ENCODE results near the gene ANKS1B. TPM values are rescaled to one million over a fixed set of nuclear protein-coding genes. Genes with fewer than 3 reads are reported as not detected.

ANKS1B gene
- total RNA-seq, 1 experiment from 2014 or later = 18.8 TPM

DNA sequence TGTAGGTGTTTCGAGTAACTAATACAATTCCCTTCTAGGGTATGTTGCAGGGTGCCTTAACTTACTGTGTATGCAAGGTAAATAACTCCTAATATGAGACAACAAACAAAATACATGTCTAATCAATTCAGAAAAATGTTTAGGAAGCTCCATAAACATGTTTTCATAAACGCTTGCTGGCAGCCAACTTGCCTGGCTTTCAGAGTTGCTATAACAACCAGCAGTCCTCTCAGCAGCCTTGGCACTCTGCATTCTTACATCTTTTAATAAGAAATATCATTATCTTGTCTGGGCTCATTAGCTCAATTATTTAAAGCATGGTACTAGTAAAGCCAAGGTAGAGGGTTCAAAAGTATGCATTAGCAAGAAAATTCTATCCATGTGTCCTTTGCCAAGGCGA is 862.2 kb downstream of the ANKS1B start:
- Mint-ChIP-seq H3K4me1 (ENCODE audit: insufficient read depth, unreplicated experiment) (no peaks in the 10 kb centered on the region), H3K4me3 (ENCODE audit: unreplicated experiment) (no peak overlapping the region), H3K36me3 (ENCODE audit: insufficient read depth, unreplicated experiment) (no peaks in the 10 kb centered on the region), H3K27me3 (ENCODE audit: insufficient read depth, unreplicated experiment) (no peaks in the 10 kb centered on the region), H3K27ac (ENCODE audit: low read depth, unreplicated experiment) (no peak overlapping the region), H3K9me3 (ENCODE audit: unreplicated experiment) (no peaks in the 10 kb centered on the region)
- no TSS peak for BruUV-seq (replicated peaks)
- POLR2A ChIA-PET = no interaction called here
- intact Hi-C loops (cut with micrococcal nuclease) = no loop called here
- no peak for TF ChIP-seq CTCF (IDR thresholded peaks at IDR 0.05; ENCODE audit: unreplicated experiment)
- no peak for DNase-seq (ENCODE audit: unreplicated experiment)
- CTCF ChIA-PET = no interaction called here

GRCh38 chr12:99121546-99121945 is 863.2 kb downstream of the ANKS1B start:
- no peak overlapping the region for H3K27ac Mint-ChIP-seq (ENCODE audit: low read depth, unreplicated experiment)
- no peaks in the 10 kb centered on the region for H3K4me1 Mint-ChIP-seq (ENCODE audit: insufficient read depth, unreplicated experiment)
- H3K9me3 Mint-ChIP-seq (ENCODE audit: unreplicated experiment) = no peaks in the 10 kb centered on the region
- no peak for DNase-seq (ENCODE audit: unreplicated experiment)
- no TSS peak for BruUV-seq (replicated peaks)
- intact Hi-C loops (cut with micrococcal nuclease) = no loop called here
- ChIA-PET CTCF (no interaction called here), POLR2A (no interaction called here)
- H3K4me3 Mint-ChIP-seq (ENCODE audit: unreplicated experiment) = no peak overlapping the region
- no peak for TF ChIP-seq CTCF (IDR thresholded peaks at IDR 0.05; ENCODE audit: unreplicated experiment)
- no peaks in the 10 kb centered on the region for H3K27me3 Mint-ChIP-seq (ENCODE audit: insufficient read depth, unreplicated experiment)
- H3K36me3 Mint-ChIP-seq (ENCODE audit: insufficient read depth, unreplicated experiment) = no peaks in the 10 kb centered on the region

DNA sequence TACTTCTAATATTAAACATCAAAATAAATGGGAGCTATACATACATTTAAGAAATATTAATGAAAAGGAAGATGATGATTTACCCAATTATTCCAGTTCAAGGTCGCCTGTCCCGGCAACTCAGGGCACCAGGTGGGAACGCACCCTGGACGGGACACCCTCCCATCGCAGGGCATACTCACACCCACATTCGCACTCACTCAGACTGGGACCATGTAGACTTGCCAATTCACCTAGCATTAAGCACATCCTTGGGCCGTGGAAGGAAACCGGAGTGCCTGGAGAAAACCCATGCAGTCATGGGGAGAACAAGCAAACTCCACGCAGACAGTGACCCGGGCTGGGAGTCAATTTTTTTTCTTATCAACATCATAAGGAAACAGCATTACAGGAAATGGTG is 864.8 kb downstream of the ANKS1B start:
- POLR2A ChIA-PET = no interaction called here
- no TSS peak for BruUV-seq (replicated peaks)

GRCh38 chr12:99119449-99119848 is 865.3 kb downstream of the ANKS1B start:
- Mint-ChIP-seq H3K4me1 (ENCODE audit: insufficient read depth, unreplicated experiment) (no peaks in the 10 kb centered on the region), H3K4me3 (ENCODE audit: unreplicated experiment) (no peak overlapping the region), H3K36me3 (ENCODE audit: insufficient read depth, unreplicated experiment) (no peaks in the 10 kb centered on the region), H3K9me3 (ENCODE audit: unreplicated experiment) (no peaks in the 10 kb centered on the region), H3K27me3 (ENCODE audit: insufficient read depth, unreplicated experiment) (no peaks in the 10 kb centered on the region), H3K27ac (ENCODE audit: low read depth, unreplicated experiment) (no peak overlapping the region)
- POLR2A ChIA-PET = no interaction called here
- intact Hi-C loops (cut with micrococcal nuclease) = no loop called here
- BruUV-seq (replicated peaks) = no TSS peak
- CTCF ChIA-PET = interaction anchor here (1.2 kb wide), 1 partner anchor 14 kb away, joined by 3 read pairs; no protein-coding TSS in a partner anchor
- TF ChIP-seq CTCF (IDR thresholded peaks at IDR 0.05; ENCODE audit: unreplicated experiment) = no peak
- no peak for DNase-seq (ENCODE audit: unreplicated experiment)

More for the DNA sequence above, 864.8 kb downstream of the ANKS1B start:
- no peaks in the 10 kb centered on the region for H3K9me3 Mint-ChIP-seq (ENCODE audit: unreplicated experiment)
- no peak for DNase-seq (ENCODE audit: unreplicated experiment)
- H3K27ac Mint-ChIP-seq (ENCODE audit: low read depth, unreplicated experiment) = no peak overlapping the region
- intact Hi-C loops (cut with micrococcal nuclease) = no loop called here
- no peaks in the 10 kb centered on the region for H3K27me3 Mint-ChIP-seq (ENCODE audit: insufficient read depth, unreplicated experiment)
- no peak overlapping the region for H3K4me3 Mint-ChIP-seq (ENCODE audit: unreplicated experiment)
- no peaks in the 10 kb centered on the region for H3K36me3 Mint-ChIP-seq (ENCODE audit: insufficient read depth, unreplicated experiment)
- no peak for TF ChIP-seq CTCF (IDR thresholded peaks at IDR 0.05; ENCODE audit: unreplicated experiment)
- CTCF ChIA-PET = no interaction called here
- H3K4me1 Mint-ChIP-seq (ENCODE audit: insufficient read depth, unreplicated experiment) = no peaks in the 10 kb centered on the region

Data from MCF 10A (cell line).